K562 (cell line): ENCODE data around the gene FAM149B1. TPM values are rescaled to one million over a fixed set of nuclear protein-coding genes. Genes with fewer than 3 reads are reported as not detected.

Experiments
- ATAC-seq: fragments of 200-7000 bp; cut with Tn5 transposase; 3 replicates; pipeline ENCODE4 v1.9.1; 2020; ENCODE audit warnings: moderate library complexity
- BruUV-seq: library from RNA; stranded (reverse); fragments of 400-500 nt; replicated peaks from 2 replicates; lab custom pipeline; 2021; lab: Mats Ljungman, UMichigan
- CTCF ChIA-PET: fragments of 300-600 bp; formaldehyde crosslinking; extraction: SDS; loops from one replicate; lab custom pipeline; 2021; ENCODE audit warnings: low intra/inter-chr PET ratio; lab: Yijun Ruan, JAX
- POLR2A ChIA-PET: fragments of 300-600, 350-650 bp; sonication (Branson Sonifier 250); formaldehyde crosslinking; extraction: SDS; loops from one replicate; lab custom pipeline; 2021; ENCODE audit warnings: antibody characterized with exemption, inconsistent platforms; lab: Yijun Ruan, JAX
- DNase-seq, 4 experiments: peaks; one replicate each; pipeline versions ENCODE4 v3.0.0 to v3.0.0-alpha.2; 2011 to 2018; ENCODE audit warnings: low spot score in 3 of 4, mixed read lengths in 3 of 4; ENCODE audit errors: extremely low read depth in 1 of 4
- FAIRE-seq: peaks from 2 replicates; lab custom pipeline; 2011; peaks lifted over from hg19 to GRCh38; lab: Jason Lieb, UNC
- H2AFZ ChIP-seq: 2 replicates; pipeline ENCODE4 v1.6.0; 2011; ENCODE audit warnings: low read depth, low read length, control low read depth, inconsistent platforms
- H3K27ac ChIP-seq: fragments of 200-600 bp; 3 replicates; pipeline ENCODE4 v1.8.0; 2011; ENCODE audit warnings: low read depth, mild to moderate bottlenecking, control low read depth, inconsistent platforms, low read length, moderate library complexity, mixed read lengths; ENCODE audit errors: extremely low read depth
- H3K27me3 ChIP-seq, 2 experiments: fragments of 300-600 bp in 1 of 2; 2 replicates in 1 of 2; 3 replicates in 1 of 2; pipeline versions ENCODE4 v1.6.0 to v1.8.0; 2011; ENCODE audit warnings: inconsistent platforms in 2 of 2, low read length in 2 of 2, mild to moderate bottlenecking in 1 of 2, mixed read lengths in 1 of 2, moderate library complexity in 1 of 2; ENCODE audit not compliant: control insufficient read depth in 2 of 2, insufficient read depth in 2 of 2
- H3K36me3 ChIP-seq: fragments of 300-600 bp; 3 replicates; pipeline ENCODE4 v1.8.0; 2011; ENCODE audit warnings: mild to moderate bottlenecking, low read length, inconsistent platforms; ENCODE audit not compliant: control insufficient read depth, insufficient read depth
- H3K4me1 ChIP-seq, 2 experiments: fragments of 200-600 bp in 1 of 2; replicated peaks in 1 of 2; 2 replicates in 1 of 2; 3 replicates in 1 of 2; pipeline versions ENCODE4 v1.5.1 to v1.8.0; 2011; ENCODE audit warnings: inconsistent platforms in 2 of 2, low read length in 2 of 2, mild to moderate bottlenecking in 1 of 2, mixed read lengths in 1 of 2, moderate library complexity in 1 of 2; ENCODE audit not compliant: control insufficient read depth in 2 of 2, insufficient read depth in 2 of 2
- H3K4me2 ChIP-seq: 2 replicates; pipeline ENCODE4 v1.6.1; 2011; ENCODE audit warnings: low read length, control low read depth, inconsistent platforms, mixed read lengths; ENCODE audit not compliant: insufficient read depth
- H3K4me3 ChIP-seq: fragments of 200-600 bp; sonication (generic), shearing (Covaris generic); 2 replicates; pipeline ENCODE4 v1.5.1; 2016; ENCODE audit warnings: control low read depth, inconsistent platforms
- H3K79me2 ChIP-seq: fragments of 200-600 bp; 3 replicates; pipeline ENCODE4 v1.8.0; 2011; ENCODE audit warnings: low read length, inconsistent platforms; ENCODE audit not compliant: control insufficient read depth, insufficient read depth
- H3K9ac ChIP-seq, 2 experiments: 2 replicates each; pipeline versions ENCODE4 v1.6.0 to v1.6.1; 2011; ENCODE audit warnings: low read depth in 2 of 2, low read length in 2 of 2, control low read depth in 1 of 2, inconsistent platforms in 1 of 2, mild to moderate bottlenecking in 1 of 2, mixed read lengths in 1 of 2; ENCODE audit not compliant: insufficient read depth in 1 of 2
- H3K9me1 ChIP-seq: one replicate; pipeline ENCODE4 v1.6.0; 2011; ENCODE audit warnings: inconsistent platforms, mild to moderate bottlenecking, low read length, moderate library complexity; ENCODE audit not compliant: control insufficient read depth, insufficient read depth
- H3K9me3 ChIP-seq: replicated peaks from 2 replicates; pipeline ENCODE4 v1.5.1; 2011; ENCODE audit warnings: low read depth, low read length, inconsistent platforms; ENCODE audit not compliant: control insufficient read depth, insufficient read depth
- H4K20me1 ChIP-seq: replicated peaks from 2 replicates; pipeline ENCODE4 v1.6.1; 2011; ENCODE audit warnings: low read length, inconsistent platforms, mixed read lengths; ENCODE audit not compliant: control insufficient read depth, insufficient read depth
- BHLHE40 ChIP-seq: IDR thresholded peaks from 2 replicates; pipeline ENCODE4 v1.6.1; 2011; ENCODE audit warnings: low read length, improper control_type of control experiment
- CBX3 ChIP-seq, 2 experiments: IDR thresholded peaks; 1 replicate in 1 of 2; 2 replicates in 1 of 2; pipeline ENCODE4 v1.6.1; 2012; ENCODE audit warnings: inconsistent platforms in 2 of 2, low read length in 2 of 2, borderline replicate concordance in 1 of 2, control low read depth in 1 of 2
- HOXB6 ChIP-seq: fragments of 250-450 bp; sonication (Bioruptor Pico); IDR thresholded peaks from 2 replicates; pipeline ENCODE4 v1.5.1; 2022; ENCODE audit warnings: mild to moderate bottlenecking, borderline replicate concordance
- NFRKB ChIP-seq: fragments of 450-650 bp; IDR thresholded peaks from 2 replicates; pipeline ENCODE4 v1.6.1; 2016; ENCODE audit warnings: low read depth
- RFX5 ChIP-seq: IDR thresholded peaks from 2 replicates; pipeline ENCODE4 v1.6.1; 2011; ENCODE audit warnings: low read depth, mild to moderate bottlenecking, improper control_type of control experiment, low read length
- RHOXF2B ChIP-seq: fragments of 250-450 bp; sonication (Bioruptor Pico); conservative IDR thresholded peaks from 2 replicates; pipeline ENCODE4 v1.5.1; 2021
- SMARCE1 ChIP-seq: fragments of 450-650 bp; IDR thresholded peaks from 2 replicates; pipeline ENCODE4 v1.7.1; 2016; ENCODE audit warnings: mild to moderate bottlenecking
- TFE3 ChIP-seq: fragments of 450-650 bp; formaldehyde crosslinking; IDR thresholded peaks from 2 replicates; pipeline ENCODE4 v1.4.0; 2020; ENCODE audit warnings: mild to moderate bottlenecking, mixed read lengths
- WGBS: fragments of 100-300 bp; shearing (Covaris generic); methylation state at CpG from one replicate; pipeline ENCODE4 v1.1.6; 2016; ENCODE audit warnings: low coverage, mixed read lengths; ENCODE audit not compliant: insufficient coverage; ENCODE audit errors: missing lambda C conversion rate; 5-methylcytosine and 5-hydroxymethylcytosine counted together
- in situ Hi-C: fragments of 300-500 bp; cut with MboI; formaldehyde crosslinking; loops from 4 replicates; pipeline ENCODE4 v1.15.0; 2018; ENCODE audit warnings: inconsistent platforms, mixed read lengths
- intact Hi-C: fragments of 100-400 bp; cut with micrococcal nuclease; formaldehyde crosslinking; loops from 2 replicates; pipeline ENCODE4 v1.14.2; 2022
- polyA plus RNA-seq, 8 experiments: library from polyadenylated mRNA; depleted of rRNA in 4 of 8; stranded (reverse) in 5 of 8; unstranded in 3 of 8; fragments of >200 nt; fragmentation: Nextera tagmentation in 2 of 8; fragmentation: Illumina TruSeq in 1 of 8; extraction: Ambion mirVana in 2 of 8; extraction: Trizol in 1 of 8; gene quantifications; 2 replicates each; pipeline versions ENCODE4 v1.2.1 to v1.2.3, GENCODE V29; 2011 to 2014; ENCODE audit warnings: inconsistent platforms in 1 of 8, missing spikeins in 1 of 8
- total RNA-seq, 7 experiments: library from RNA; depleted of rRNA in 6 of 7; stranded (reverse); fragments of >200 nt in 6 of 7; fragmentation: Illumina TruSeq in 2 of 7; extraction: Trizol in 2 of 7; gene quantifications; 2 replicates each; pipeline versions ENCODE4 v1.2.1 to v1.2.3, GENCODE V29; 2011 to 2021; ENCODE audit warnings: low replicate concordance in 1 of 7
- TF ChIP-seq, protein P1 (sequence below), 2 experiments: fragments of 450-650 bp; IDR thresholded peaks; 2 replicates each; pipeline ENCODE4 v1.6.1; 2016

The FAM149B1 gene
- total and polyA plus RNA-seq, 9 of the 15 experiments (the other 6 are each of a cell fraction or from before 2014, with no cell fraction given): 4.2 to 18.5 (median 9.3) TPM

DNA sequence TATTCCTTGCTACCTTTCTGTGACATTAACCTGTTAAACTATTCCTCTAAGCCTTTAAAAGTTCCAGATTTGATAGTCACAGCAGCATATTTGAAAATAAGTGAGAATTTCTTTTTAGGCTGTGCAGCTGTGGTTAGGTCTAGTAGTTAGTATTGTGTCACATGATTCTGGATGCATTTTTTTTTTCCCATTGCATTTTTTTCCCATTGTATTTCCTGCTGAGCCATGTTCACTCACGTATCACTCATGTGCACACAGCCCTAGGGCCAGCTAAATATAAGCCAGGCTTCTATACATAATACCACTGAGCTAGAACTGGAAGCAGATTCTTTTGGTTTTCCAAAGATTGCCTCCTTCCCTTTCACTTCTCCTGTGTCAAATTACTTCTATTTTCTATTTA lies 41.8 kb downstream of the FAM149B1 start:
- no peak for ATAC-seq
- Histone ChIP-seq H3K9me3 (no peaks in the 10 kb centered on the region; the same call in 1 of the 2 replicates), H3K4me3 (no peak overlapping the region), H3K27ac (no peak overlapping the region), H2AFZ (no peak overlapping the region), H3K4me2 (no peak overlapping the region), H3K36me3 (no peaks in the 10 kb centered on the region), H3K9me1 (no peaks in the 10 kb centered on the region), H3K27me3 (no peaks in the 10 kb centered on the region), H4K20me1 (no peaks in the 10 kb centered on the region), H3K79me2 (no peaks in the 10 kb centered on the region), H3K4me1 (peaks cover 0 to 10% of the 10 kb centered on the region in 2 experiments; a peak in 2 of 5 replicates), H3K9ac (no peak overlapping the region)
- no peak for DNase-seq
- peak; percentile 59 for FAIRE-seq
- TF ChIP-seq, protein P1, sequence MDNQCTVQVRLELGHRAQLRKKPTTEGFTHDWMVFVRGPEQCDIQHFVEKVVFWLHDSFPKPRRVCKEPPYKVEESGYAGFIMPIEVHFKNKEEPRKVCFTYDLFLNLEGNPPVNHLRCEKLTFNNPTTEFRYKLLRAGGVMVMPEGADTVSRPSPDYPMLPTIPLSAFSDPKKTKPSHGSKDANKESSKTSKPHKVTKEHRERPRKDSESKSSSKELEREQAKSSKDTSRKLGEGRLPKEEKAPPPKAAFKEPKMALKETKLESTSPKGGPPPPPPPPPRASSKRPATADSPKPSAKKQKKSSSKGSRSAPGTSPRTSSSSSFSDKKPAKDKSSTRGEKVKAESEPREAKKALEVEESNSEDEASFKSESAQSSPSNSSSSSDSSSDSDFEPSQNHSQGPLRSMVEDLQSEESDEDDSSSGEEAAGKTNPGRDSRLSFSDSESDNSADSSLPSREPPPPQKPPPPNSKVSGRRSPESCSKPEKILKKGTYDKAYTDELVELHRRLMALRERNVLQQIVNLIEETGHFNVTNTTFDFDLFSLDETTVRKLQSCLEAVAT (IDR thresholded peaks at IDR 0.05): no peak
- TF ChIP-seq RHOXF2B (CRISPR knock-in tag) (no peak), SMARCE1 (no peak), TFE3 (peak; percentile 54), RFX5 (no peak), NFRKB (no peak), CBX3 (IDR thresholded peaks at IDR 0.05; ENCODE audit: borderline replicate concordance in 1 of 2, low read length in 2 of 2) (no peak), BHLHE40 (no peak), HOXB6 (CRISPR knock-in tag) (no peak)
- ChIA-PET CTCF (no interaction called here), POLR2A (interaction anchor here (0.5 to 1.0 kb wide), 3 partner anchors 99 to 406 kb away, joined by 3 to 5 read pairs (median 3); partner anchors contain the start of gene NUDT13)
- WGBS: 42% methylated on average over 1 of the region's 1 CpG
- BruUV-seq: no TSS peak
- in situ Hi-C loops (no loop called here), intact Hi-C loops (no loop called here)
